Sigmoid colon (tissue), 7 donors: ENCODE results near the gene SPTBN1. TPM values are rescaled to one million over a fixed set of nuclear protein-coding genes. Genes with fewer than 3 reads are reported as not detected.

ENCODE experiments used
- DNase-seq: peaks from one replicate; pipeline ENCODE4 v3.0.0-alpha.2; 2019
- H3K27ac ChIP-seq, 4 donors: fragments of 200-600 bp; sonication (generic); one replicate each; pipeline ENCODE4 v1.5.1; 2016 to 2019; ENCODE audit warnings: mild to moderate bottlenecking in 1 of 4
- H3K27me3 ChIP-seq, 3 donors: fragments of 200-600 bp; sonication (generic); one replicate each; pipeline ENCODE4 v1.5.1; 2019; ENCODE audit warnings: mild to moderate bottlenecking in 1 of 3
- H3K36me3 ChIP-seq, 4 donors: fragments of 200-600 bp; sonication (generic); one replicate each; pipeline ENCODE4 v1.5.1; 2016 to 2019
- H3K4me1 ChIP-seq, 4 donors: fragments of 200-600 bp; sonication (generic); one replicate each; pipeline ENCODE4 v1.5.1; 2017 to 2019
- H3K4me3 ChIP-seq, 4 donors: fragments of 200-600 bp; sonication (generic); one replicate each; pipeline ENCODE4 v1.5.1; 2017 to 2019; ENCODE audit warnings: mild to moderate bottlenecking in 2 of 4, moderate library complexity in 1 of 4
- H3K9me3 ChIP-seq, 4 donors: fragments of 200-600 bp in 3 of 4; sonication (generic) in 3 of 4; one replicate each; pipeline versions ENCODE4 v1.5.1 to v1.6.1; 2013 to 2019
- EP300 ChIP-seq, 4 donors: sonication (generic); formaldehyde crosslinking; IDR thresholded peaks; one replicate each; pipeline ENCODE4 v1.6.1; 2017; ENCODE audit warnings: antibody characterized with exemption in 4 of 4
- POLR2A ChIP-seq, 2 donors: fragments of 450-650 bp; IDR thresholded peaks; one replicate each; pipeline ENCODE4 v1.6.1; 2016; ENCODE audit warnings: antibody characterized with exemption in 2 of 2, mild to moderate bottlenecking in 2 of 2, moderate library complexity in 2 of 2
- POLR2AphosphoS5 ChIP-seq, 4 donors: sonication (generic); formaldehyde crosslinking; IDR thresholded peaks; one replicate each; pipeline ENCODE4 v1.6.1; 2017; ENCODE audit warnings: antibody characterized with exemption in 4 of 4
- WGBS, 2 donors: extraction: QIAGEN DNeasy Blood & Tissue Kit; methylation state at CpG; one replicate each; pipeline ENCODE4 v1.1.7; 2013; 5-methylcytosine and 5-hydroxymethylcytosine counted together
- intact Hi-C: fragments of 100-400 bp; cut with DNase I; formaldehyde crosslinking; loops from one replicate; pipeline ENCODE4 v1.15.1; 2023
- polyA plus RNA-seq, 3 donors: library from polyadenylated mRNA; stranded (reverse); fragments of 200-250 nt; gene quantifications; one replicate each; pipeline ENCODE4 v1.2.3, GENCODE V29; 2013
- total RNA-seq, 4 donors: library from RNA; depleted of rRNA; stranded (reverse); fragments of >200 nt; gene quantifications; one replicate each; pipeline ENCODE4 v1.1.0, GENCODE V29; 2016
- TF ChIP-seq, protein P1 (sequence below), 4 experiments: fragments of 450-650 bp in 3 of 4; fragments of 200-600 bp in 1 of 4; IDR thresholded peaks; one replicate each; pipeline ENCODE4 v1.5.1; 2016 to 2019; ENCODE audit warnings: antibody characterized with exemption in 4 of 4, mild to moderate bottlenecking in 3 of 4, moderate library complexity in 2 of 4
- donor health status: healthy with polysubstance abuse.
- donor health status: Bipolar disorder and iron deficiency.
- donor health status: healthy.

Gene SPTBN1
- total and polyA plus RNA-seq, 7 donors, result 23.1 to 273 (median 169) TPM

DNA sequence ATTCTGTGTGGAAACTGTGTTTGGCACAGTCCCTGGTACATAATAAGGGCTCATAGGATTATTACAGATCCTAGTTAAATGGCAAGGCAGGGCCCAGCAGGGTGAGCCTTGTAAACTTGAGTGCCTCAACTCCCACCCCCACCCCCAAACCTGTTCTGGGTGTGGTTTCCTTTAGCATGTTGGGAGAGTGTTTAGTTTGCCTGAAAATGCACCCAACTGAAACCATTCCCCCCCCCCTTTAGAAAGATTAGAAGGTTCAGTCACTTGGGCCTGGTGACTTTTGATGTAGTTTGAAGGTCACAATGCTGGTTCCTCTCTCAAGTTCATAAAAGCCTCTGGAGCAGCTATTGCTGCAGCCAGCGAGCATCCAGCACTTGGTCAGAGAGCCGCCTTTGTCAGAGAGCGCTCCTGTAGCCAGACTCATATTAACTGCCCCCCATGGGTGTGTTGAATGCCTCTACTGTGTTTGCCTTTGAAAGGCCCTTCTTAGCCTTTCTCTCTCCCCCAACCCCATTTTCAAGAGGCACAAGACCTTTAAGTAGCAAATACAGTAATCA lies 113.7 kb downstream of the SPTBN1 start:
- Histone ChIP-seq H3K4me1 (peaks cover 0 to 63% (median 56%) of the 10 kb centered on the region in 4 donors), H3K4me3 (no peak overlapping the region), H3K36me3 (no peaks in the 10 kb centered on the region), H3K27ac (peak overlapping the region; percentile 34 to 70 (median 57)), H3K27me3 (no peaks in the 10 kb centered on the region), H3K9me3 (no peaks in the 10 kb centered on the region)
- no peak for TF ChIP-seq POLR2AphosphoS5 (IDR thresholded peaks at IDR 0.05)
- TF ChIP-seq, protein P1, sequence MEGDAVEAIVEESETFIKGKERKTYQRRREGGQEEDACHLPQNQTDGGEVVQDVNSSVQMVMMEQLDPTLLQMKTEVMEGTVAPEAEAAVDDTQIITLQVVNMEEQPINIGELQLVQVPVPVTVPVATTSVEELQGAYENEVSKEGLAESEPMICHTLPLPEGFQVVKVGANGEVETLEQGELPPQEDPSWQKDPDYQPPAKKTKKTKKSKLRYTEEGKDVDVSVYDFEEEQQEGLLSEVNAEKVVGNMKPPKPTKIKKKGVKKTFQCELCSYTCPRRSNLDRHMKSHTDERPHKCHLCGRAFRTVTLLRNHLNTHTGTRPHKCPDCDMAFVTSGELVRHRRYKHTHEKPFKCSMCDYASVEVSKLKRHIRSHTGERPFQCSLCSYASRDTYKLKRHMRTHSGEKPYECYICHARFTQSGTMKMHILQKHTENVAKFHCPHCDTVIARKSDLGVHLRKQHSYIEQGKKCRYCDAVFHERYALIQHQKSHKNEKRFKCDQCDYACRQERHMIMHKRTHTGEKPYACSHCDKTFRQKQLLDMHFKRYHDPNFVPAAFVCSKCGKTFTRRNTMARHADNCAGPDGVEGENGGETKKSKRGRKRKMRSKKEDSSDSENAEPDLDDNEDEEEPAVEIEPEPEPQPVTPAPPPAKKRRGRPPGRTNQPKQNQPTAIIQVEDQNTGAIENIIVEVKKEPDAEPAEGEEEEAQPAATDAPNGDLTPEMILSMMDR (IDR thresholded peaks at IDR 0.05), result no peak
- TF ChIP-seq POLR2A (IDR thresholded peaks at IDR 0.05), result no peak
- TF ChIP-seq EP300 (IDR thresholded peaks at IDR 0.05), result no peak
- intact Hi-C loops, result no loop called here
- no peak for DNase-seq
- 59% methylated on average over 3 of the region's 3 CpGs for WGBS, 2 donors

DNA sequence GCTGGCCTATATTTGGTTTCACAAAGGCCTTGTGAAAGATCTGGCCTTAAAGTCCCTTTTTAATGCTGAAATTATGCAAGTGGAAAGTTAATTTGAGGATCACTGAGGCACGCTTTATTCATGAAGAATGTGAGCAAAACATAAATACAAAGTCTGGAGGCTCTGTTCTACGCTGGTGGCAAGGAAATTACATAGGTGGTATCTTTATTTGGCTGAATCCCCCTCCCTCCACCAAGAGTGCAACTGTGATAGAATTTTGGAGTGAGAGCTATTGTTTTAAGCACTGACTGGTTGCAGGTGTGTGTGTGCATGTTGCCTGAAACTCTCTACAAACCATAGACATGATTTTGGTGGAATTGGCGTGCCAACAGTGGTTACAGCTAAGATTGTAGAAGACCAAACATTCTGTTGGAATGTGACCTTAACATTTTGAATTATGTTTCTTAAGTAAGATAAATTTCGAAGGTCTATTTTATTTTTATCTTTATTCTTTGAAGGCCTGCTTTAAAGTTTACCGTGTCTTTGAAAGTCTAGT lies 114.3 kb downstream of the SPTBN1 start:
- TF ChIP-seq EP300 (IDR thresholded peaks at IDR 0.05), result no peak
- TF ChIP-seq, protein P1 (IDR thresholded peaks at IDR 0.05), result no peak
- H3K4me3 ChIP-seq, result no peak overlapping the region
- no peaks in the 10 kb centered on the region for H3K9me3 ChIP-seq
- intact Hi-C loops, result no loop called here
- no peaks in the 10 kb centered on the region for H3K36me3 ChIP-seq
- 61 to 71% methylated on average over 5 of the region's 5 CpGs for WGBS, 2 donors
- H3K27ac ChIP-seq, result peak overlapping the region; percentile 34 to 70 (median 57)
- no peak for DNase-seq
- no peaks in the 10 kb centered on the region for H3K27me3 ChIP-seq
- peaks cover 0 to 63% (median 56%) of the 10 kb centered on the region in 4 donors for H3K4me1 ChIP-seq

DNA sequence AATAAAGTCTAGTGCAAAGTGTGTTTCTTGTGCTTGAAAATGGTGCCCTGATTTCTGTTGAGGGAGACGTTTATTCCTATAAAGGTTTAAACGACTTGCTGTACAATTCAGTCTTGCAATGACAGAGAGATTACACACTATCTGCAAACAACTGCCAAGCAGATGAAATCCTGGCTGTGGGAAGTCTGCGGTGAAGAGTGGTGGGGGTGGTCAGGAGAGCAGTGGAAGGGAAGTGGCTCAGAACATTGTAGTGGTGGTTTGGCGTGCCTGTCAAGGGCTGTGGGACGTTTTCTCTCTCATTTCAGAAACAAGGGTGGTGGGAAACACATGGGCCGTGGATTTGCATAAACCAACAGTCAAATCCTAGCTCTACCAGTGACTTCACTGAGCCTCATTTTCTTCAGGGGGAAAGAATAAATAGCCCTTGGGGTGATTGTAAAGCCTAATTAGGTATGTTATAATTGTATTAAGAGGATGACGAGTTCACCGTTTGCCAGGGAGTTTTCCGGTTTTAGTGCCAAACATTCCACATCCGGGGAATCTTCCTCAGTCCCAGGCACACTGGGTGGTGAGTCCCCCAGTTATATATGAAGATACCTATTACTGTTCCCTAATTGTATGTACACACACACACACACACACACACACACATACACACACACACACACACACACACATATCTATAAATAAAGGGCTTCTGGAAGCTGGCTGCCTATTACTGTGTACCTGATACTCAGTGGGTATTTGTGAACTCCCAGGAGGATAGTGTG lies 115.0 kb downstream of the SPTBN1 start:
- intact Hi-C loops, result no loop called here
- Histone ChIP-seq H3K27me3 (no peaks in the 10 kb centered on the region), H3K27ac (peak overlapping the region; percentile 48 to 70 (median 66)), H3K4me3 (no peak overlapping the region), H3K36me3 (no peaks in the 10 kb centered on the region), H3K4me1 (peaks cover 0 to 63% (median 57%) of the 10 kb centered on the region in 4 donors), H3K9me3 (no peaks in the 10 kb centered on the region)
- peak; percentile 82 for DNase-seq
- WGBS, 2 donors, result 7 to 8% methylated on average over 10 of the region's 10 CpGs
- peak in 1 of 4 donors; percentile 18 for TF ChIP-seq POLR2AphosphoS5 (IDR thresholded peaks at IDR 0.05)
- no peak for TF ChIP-seq POLR2A (IDR thresholded peaks at IDR 0.05)
- TF ChIP-seq EP300 (IDR thresholded peaks at IDR 0.05), result no peak
- TF ChIP-seq, protein P1 (IDR thresholded peaks at IDR 0.05), result no peak

DNA sequence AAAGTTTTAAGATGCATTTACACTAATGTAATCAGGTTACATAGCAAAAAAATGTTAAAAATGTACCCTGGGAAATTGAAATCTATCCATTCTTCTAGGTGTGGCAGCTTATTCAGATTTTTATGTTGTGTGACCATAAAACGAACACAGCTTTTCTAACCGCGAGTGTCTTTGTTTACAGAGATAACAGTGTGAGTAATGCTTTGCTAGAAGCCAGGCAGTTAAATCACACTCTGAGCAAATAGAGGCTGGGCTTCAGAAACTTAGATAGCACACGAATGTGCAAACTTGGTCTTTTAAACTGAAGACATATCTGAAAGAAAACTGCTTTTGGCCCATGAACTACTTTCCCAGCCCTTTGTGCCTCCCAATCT lies 116.1 kb downstream of the SPTBN1 start:
- DNase-seq, result no peak
- Histone ChIP-seq H3K36me3 (no peaks in the 10 kb centered on the region), H3K27ac (peak overlapping the region; percentile 48 to 70 (median 66)), H3K27me3 (no peaks in the 10 kb centered on the region), H3K4me3 (no peak overlapping the region), H3K4me1 (peaks cover 0 to 75% (median 67%) of the 10 kb centered on the region in 4 donors), H3K9me3 (no peaks in the 10 kb centered on the region)
- no peak for TF ChIP-seq POLR2A (IDR thresholded peaks at IDR 0.05)
- TF ChIP-seq POLR2AphosphoS5 (IDR thresholded peaks at IDR 0.05), result peak in 1 of 4 donors; percentile 46
- TF ChIP-seq, protein P1 (IDR thresholded peaks at IDR 0.05), result no peak
- 2 to 5% methylated on average over 4 of the region's 4 CpGs for WGBS, 2 donors
- intact Hi-C loops, result no loop called here
